ENCODE results near the gene LHCGR. TPM values are rescaled to one million over a fixed set of nuclear protein-coding genes. Genes with fewer than 3 reads are reported as not detected.
"Not testable (repeated sequence)": the region's sequence is repeated elsewhere in the genome, so short reads cannot be mapped to it uniquely, and the experiment has no call there.

LHCGR gene
- polyA plus RNA-seq, 1 experiment, result not detected

DNA sequence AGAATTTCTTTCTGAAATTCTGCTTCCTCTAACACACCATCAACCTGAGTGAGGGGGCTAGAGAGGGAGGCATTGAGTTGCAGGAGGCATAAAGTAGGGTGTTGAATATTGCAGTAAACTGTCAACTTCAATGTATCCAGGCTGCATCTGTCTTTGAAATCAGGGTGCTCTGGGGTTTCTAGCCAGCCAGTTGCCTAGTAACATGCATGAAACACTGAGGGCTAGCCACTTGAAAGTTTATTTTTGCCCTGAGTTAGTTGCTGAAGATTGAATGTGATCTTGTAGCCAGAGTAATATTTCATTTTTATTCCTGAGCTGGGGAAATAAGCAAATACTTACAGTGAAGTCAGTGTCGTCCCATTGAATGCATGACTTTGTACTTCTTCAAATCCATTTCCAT, 41.9 kb downstream of the LHCGR start:
- ChIA-PET CTCF (interaction anchor here (0.7 kb wide), 1 partner anchor 114 kb away, joined by 4 read pairs; no protein-coding TSS in a partner anchor), POLR2A (no interaction called here)
- no peak for DNase-seq (ENCODE audit: low read depth)
- TF ChIP-seq, protein P1, sequence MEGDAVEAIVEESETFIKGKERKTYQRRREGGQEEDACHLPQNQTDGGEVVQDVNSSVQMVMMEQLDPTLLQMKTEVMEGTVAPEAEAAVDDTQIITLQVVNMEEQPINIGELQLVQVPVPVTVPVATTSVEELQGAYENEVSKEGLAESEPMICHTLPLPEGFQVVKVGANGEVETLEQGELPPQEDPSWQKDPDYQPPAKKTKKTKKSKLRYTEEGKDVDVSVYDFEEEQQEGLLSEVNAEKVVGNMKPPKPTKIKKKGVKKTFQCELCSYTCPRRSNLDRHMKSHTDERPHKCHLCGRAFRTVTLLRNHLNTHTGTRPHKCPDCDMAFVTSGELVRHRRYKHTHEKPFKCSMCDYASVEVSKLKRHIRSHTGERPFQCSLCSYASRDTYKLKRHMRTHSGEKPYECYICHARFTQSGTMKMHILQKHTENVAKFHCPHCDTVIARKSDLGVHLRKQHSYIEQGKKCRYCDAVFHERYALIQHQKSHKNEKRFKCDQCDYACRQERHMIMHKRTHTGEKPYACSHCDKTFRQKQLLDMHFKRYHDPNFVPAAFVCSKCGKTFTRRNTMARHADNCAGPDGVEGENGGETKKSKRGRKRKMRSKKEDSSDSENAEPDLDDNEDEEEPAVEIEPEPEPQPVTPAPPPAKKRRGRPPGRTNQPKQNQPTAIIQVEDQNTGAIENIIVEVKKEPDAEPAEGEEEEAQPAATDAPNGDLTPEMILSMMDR (IDR thresholded peaks at IDR 0.05; ENCODE audit: insufficient read depth, low read depth, low read length), result no peak
- Histone ChIP-seq H3K4me3 (ENCODE audit: low read depth, low read length) (no peak overlapping the region), H3K27me3 (ENCODE audit: control insufficient read depth, insufficient read depth, low read length) (no peaks in the 10 kb centered on the region), H3K36me3 (ENCODE audit: control insufficient read depth, insufficient read depth, low read length) (no peaks in the 10 kb centered on the region)

DNA sequence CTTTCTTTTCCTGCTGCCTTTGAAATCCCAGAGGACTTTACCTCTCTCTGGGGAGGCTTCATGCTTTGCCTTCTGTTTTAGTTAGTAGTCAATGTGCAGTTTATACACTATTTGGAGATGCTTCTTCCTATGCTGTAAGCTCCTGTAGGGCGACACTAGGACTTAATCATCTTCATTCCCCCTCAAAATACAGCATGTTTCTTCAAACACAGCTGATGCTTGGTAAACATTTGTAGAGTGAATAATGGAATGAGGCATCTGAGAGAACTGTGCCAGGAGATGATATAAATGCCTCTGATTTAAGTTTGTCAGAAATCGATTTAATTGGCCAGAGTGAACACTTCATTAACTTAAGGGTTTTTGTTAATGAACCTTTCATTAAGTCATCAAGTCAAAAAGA, 43.4 kb downstream of the LHCGR start:
- H3K36me3 ChIP-seq (ENCODE audit: control insufficient read depth, insufficient read depth, low read length), result no peaks in the 10 kb centered on the region
- no peak overlapping the region for H3K4me3 ChIP-seq (ENCODE audit: low read depth, low read length)
- no peak for DNase-seq (ENCODE audit: low read depth)
- ChIA-PET POLR2A (no interaction called here), CTCF (no interaction called here)
- H3K27me3 ChIP-seq (ENCODE audit: control insufficient read depth, insufficient read depth, low read length), result no peaks in the 10 kb centered on the region
- TF ChIP-seq, protein P1 (IDR thresholded peaks at IDR 0.05; ENCODE audit: insufficient read depth, low read depth, low read length), result no peak

DNA sequence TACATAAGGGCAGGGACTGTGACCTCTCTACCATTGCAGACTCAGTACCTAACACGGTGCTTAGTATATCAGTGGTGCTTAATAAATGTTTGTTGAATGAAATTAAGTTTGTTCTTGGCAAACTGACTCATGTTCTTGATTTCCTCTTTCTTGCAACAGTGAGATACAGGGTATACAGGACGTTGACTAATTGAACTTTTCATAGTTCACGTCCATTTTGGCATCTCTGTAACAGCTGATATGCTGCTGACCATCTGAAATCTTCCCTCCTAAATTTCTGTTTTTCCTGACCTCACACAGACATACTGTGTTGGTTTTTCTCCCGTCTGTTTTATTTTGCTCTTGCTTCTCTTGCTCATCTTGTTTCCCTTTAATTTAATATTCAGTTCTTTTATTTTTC, 44.2 kb downstream of the LHCGR start:
- H3K27me3 ChIP-seq (ENCODE audit: control insufficient read depth, insufficient read depth, low read length), result no peaks in the 10 kb centered on the region
- ChIA-PET CTCF (no interaction called here), POLR2A (no interaction called here)
- no peak for DNase-seq (ENCODE audit: low read depth)
- no peak overlapping the region for H3K4me3 ChIP-seq (ENCODE audit: low read depth, low read length)
- no peaks in the 10 kb centered on the region for H3K36me3 ChIP-seq (ENCODE audit: control insufficient read depth, insufficient read depth, low read length)
- TF ChIP-seq, protein P1 (IDR thresholded peaks at IDR 0.05; ENCODE audit: insufficient read depth, low read depth, low read length), result no peak

DNA sequence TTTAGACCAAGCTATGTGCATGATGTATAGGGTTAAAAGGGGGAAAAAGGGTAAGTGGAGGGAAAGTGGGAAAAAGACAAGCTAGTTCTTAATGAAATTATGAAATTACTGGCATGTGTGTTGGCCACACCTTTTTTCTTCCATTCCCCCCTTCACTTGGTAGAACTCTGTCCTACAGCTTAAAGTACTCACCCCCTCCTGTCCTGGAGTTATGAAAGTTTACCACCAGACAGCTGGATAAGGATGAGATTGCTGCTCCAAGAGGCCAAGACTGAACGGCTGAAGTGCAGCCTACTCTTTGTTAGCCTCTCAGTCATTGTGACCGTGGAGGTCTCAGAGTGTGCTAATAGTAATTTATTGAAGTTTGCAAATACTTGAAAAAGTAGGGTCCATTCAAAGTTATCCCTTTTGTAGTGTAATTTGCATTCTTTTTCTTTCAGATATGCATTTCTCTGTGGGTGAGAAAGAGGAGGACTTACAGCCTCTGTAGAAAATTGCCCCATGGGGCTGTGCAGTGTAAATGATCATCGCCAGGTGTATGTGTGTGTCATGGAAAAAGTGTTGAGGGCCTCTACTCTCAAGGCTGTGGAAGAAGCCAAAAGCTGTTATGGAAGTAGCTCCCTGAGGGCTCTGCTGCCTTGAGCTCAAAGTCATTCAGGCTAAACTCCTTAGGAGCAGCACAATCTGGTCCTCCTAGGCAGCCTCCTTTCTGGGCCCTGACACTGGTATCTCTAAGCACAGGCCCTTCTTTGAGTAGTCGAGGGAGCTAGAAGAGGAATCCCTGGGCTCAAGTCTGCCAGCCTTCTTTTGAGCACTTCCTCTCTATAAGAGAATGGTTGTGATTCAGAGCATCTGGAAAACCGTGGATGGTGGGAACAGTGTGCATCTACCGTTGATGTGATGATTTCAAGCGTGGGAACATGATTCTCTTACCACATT, 46.2 kb downstream of the LHCGR start:
- no peak overlapping the region for H3K4me3 ChIP-seq (ENCODE audit: low read depth, low read length)
- H3K36me3 ChIP-seq (ENCODE audit: control insufficient read depth, insufficient read depth, low read length), result no peaks in the 10 kb centered on the region
- H3K27me3 ChIP-seq (ENCODE audit: control insufficient read depth, insufficient read depth, low read length), result no peaks in the 10 kb centered on the region
- POLR2A ChIA-PET, result no interaction called here
- no peak for DNase-seq (ENCODE audit: low read depth)
- CTCF ChIA-PET, result no interaction called here
- TF ChIP-seq, protein P1 (IDR thresholded peaks at IDR 0.05; ENCODE audit: insufficient read depth, low read depth, low read length), result no peak

DNA sequence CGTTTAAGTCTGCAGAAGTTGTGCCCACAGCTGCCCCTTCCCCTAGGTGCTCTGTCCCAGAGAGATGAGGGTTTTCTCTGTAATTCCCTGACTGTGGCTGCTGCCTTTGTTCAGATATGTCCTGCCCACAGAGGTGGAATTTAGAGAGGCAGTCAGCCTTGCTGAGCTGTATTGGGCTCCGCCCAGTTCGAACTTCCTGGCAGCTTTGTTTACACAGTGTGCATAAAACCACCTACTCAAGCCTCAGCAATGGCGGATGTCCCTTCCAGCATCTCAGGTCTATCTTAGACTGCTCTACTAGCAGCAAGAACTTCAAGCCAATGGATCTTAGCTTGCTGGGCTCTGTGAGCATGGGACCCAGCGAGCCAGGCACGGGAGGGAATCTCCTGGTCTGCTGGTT, 48.1 kb downstream of the LHCGR start:
- TF ChIP-seq, protein P1 (IDR thresholded peaks at IDR 0.05; ENCODE audit: insufficient read depth, low read depth, low read length), result no peak
- H3K36me3 ChIP-seq (ENCODE audit: control insufficient read depth, insufficient read depth, low read length), result no peaks in the 10 kb centered on the region

DNA sequence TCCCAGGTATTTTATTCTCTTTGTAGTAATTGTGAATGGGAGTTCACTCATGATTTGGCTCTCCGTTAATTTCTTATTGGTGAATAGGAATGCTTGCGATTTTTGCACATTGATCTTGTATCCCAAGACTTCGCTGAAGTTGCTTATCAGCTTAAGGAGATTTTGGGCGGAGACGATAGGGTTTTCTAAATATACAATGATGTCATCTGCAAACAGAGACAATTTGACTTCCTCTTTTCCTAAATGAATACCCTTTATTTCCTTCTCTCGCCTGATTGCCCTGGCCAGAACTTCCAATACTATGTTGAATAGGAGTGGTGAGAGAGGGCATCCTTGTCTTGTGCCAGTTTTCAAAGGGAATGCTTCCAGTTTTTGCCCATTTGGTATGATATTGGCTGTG, 51.9 kb downstream of the LHCGR start:
- H3K27me3 ChIP-seq (ENCODE audit: control insufficient read depth, insufficient read depth, low read length); DNase-seq (ENCODE audit: low read depth); H3K4me3 ChIP-seq (ENCODE audit: low read depth, low read length); POLR2A ChIA-PET; CTCF ChIA-PET; H3K36me3 ChIP-seq (ENCODE audit: control insufficient read depth, insufficient read depth, low read length): not testable (repeated sequence)

More for the DNA sequence above, 48.1 kb downstream of the LHCGR start:
- DNase-seq (ENCODE audit: low read depth), result no peak
- ChIA-PET POLR2A (no interaction called here), CTCF (interaction anchor here (1.1 kb wide), 1 partner anchor 30 kb away, joined by 3 read pairs; no protein-coding TSS in a partner anchor)
- H3K27me3 ChIP-seq (ENCODE audit: control insufficient read depth, insufficient read depth, low read length), result no peaks in the 10 kb centered on the region
- H3K4me3 ChIP-seq (ENCODE audit: low read depth, low read length), result no peak overlapping the region
